A549 (cell line): ENCODE data around the gene ARL6IP5. TPM values are rescaled to one million over a fixed set of nuclear protein-coding genes. Genes with fewer than 3 reads are reported as not detected.
A peak's percentile ranks its signal among the peaks of the same experiment; 100 is the strongest.

Source experiments
- ATAC-seq, 2 experiments: fragments of 200-7000 bp in 1 of 2; fragments of >200 bp in 1 of 2; cut with Nextera tagmentation in 1 of 2; cut with Tn5 transposase in 1 of 2; 3 replicates each; pipeline versions ENCODE4 v1.8.0 to v1.9.1; 2018 to 2020; ENCODE audit warnings: mild to moderate bottlenecking in 1 of 2, moderate library complexity in 1 of 2
- CTCF ChIA-PET: fragments of 300-600 bp; sonication (Branson Sonifier 250); formaldehyde crosslinking; extraction: SDS; loops from one replicate; lab custom pipeline; 2021; ENCODE audit warnings: antibody characterized with exemption, inconsistent platforms; lab: Yijun Ruan, JAX
- POLR2A ChIA-PET: fragments of 350-600 bp; formaldehyde crosslinking; extraction: SDS; loops from one replicate; lab custom pipeline; 2021; ENCODE audit warnings: antibody characterized with exemption, inconsistent platforms; lab: Yijun Ruan, JAX
- DNase-seq, 2 experiments: peaks; one replicate each; pipeline versions ENCODE4 v3.0.0 to v3.0.0-alpha.2; 2011 to 2016; ENCODE audit warnings: low read depth in 1 of 2, low spot score in 1 of 2
- FAIRE-seq: peaks from 2 replicates; lab custom pipeline; 2011; peaks lifted over from hg19 to GRCh38; lab: Jason Lieb, UNC
- H3K27ac ChIP-seq, 2 experiments: fragments of >200 bp; sonication (Bioruptor Twin); formaldehyde crosslinking; 3 replicates each; pipeline ENCODE4 v1.5.1; 2016 to 2017
- H3K4me1 ChIP-seq: fragments of >200 bp; sonication (Bioruptor Twin); formaldehyde crosslinking; 3 replicates; pipeline ENCODE4 v1.6.1; 2016
- H3K4me2 ChIP-seq: fragments of >200 bp; sonication (Bioruptor Twin); formaldehyde crosslinking; 3 replicates; pipeline ENCODE4 v1.6.1; 2016
- H3K4me3 ChIP-seq: fragments of >200 bp; sonication (Bioruptor Twin); formaldehyde crosslinking; 3 replicates; pipeline ENCODE4 v1.5.1; 2016
- H3K9me3 ChIP-seq: fragments of >200 bp; sonication (Bioruptor Twin); formaldehyde crosslinking; 3 replicates; pipeline ENCODE4 v1.6.1; 2016
- CBX2 ChIP-seq: fragments of 200-600 bp; sonication (generic); IDR thresholded peaks from 2 replicates; pipeline ENCODE4 v1.6.1; 2016; ENCODE audit warnings: low read depth, mild to moderate bottlenecking, borderline replicate concordance
- E2F6 ChIP-seq: IDR thresholded peaks from 2 replicates; pipeline ENCODE4 v1.6.1; 2012; ENCODE audit warnings: low read depth, borderline replicate concordance
- EHF ChIP-seq: fragments of 250-450 bp; sonication (Bioruptor Pico); IDR thresholded peaks from 2 replicates; pipeline ENCODE4 v1.5.0; 2020; ENCODE audit warnings: mild to moderate bottlenecking
- EHMT2 ChIP-seq: fragments of 200-600 bp; sonication (generic); IDR thresholded peaks from 2 replicates; pipeline ENCODE4 v1.6.1; 2016; ENCODE audit warnings: antibody characterized with exemption, low read depth, mild to moderate bottlenecking, moderate library complexity
- ELK1 ChIP-seq: fragments of 150-350 bp; IDR thresholded peaks from 2 replicates; pipeline ENCODE4 v1.6.1; 2014; ENCODE audit warnings: low read depth, mild to moderate bottlenecking, low read length
- ESRRA ChIP-seq: fragments of 150-350 bp; IDR thresholded peaks from 2 replicates; pipeline ENCODE4 v1.6.1; 2014; ENCODE audit warnings: mild to moderate bottlenecking, low read length, borderline replicate concordance
- FOSB ChIP-seq: fragments of 250-450 bp; sonication (Bioruptor Pico); IDR thresholded peaks from 2 replicates; pipeline ENCODE4 v1.5.0; 2020; ENCODE audit warnings: mild to moderate bottlenecking, moderate library complexity
- FOXS1 ChIP-seq: fragments of 250-450 bp; sonication (Bioruptor Pico); IDR thresholded peaks from 2 replicates; pipeline ENCODE4 v1.5.0; 2020; ENCODE audit warnings: mild to moderate bottlenecking, moderate library complexity
- HDAC2 ChIP-seq: fragments of 200-600 bp; sonication (generic); IDR thresholded peaks from 2 replicates; pipeline ENCODE4 v1.6.1; 2016
- HEYL ChIP-seq: fragments of 250-450 bp; sonication (Bioruptor Pico); IDR thresholded peaks from 2 replicates; pipeline ENCODE4 v1.8.0; 2021; ENCODE audit warnings: mild to moderate bottlenecking, moderate library complexity
- HMGXB4 ChIP-seq: fragments of 250-450 bp; sonication (Bioruptor Pico); IDR thresholded peaks from 2 replicates; pipeline ENCODE4 v1.5.0; 2021; ENCODE audit warnings: mild to moderate bottlenecking, moderate library complexity, borderline replicate concordance
- HOXB5 ChIP-seq: fragments of 250-450 bp; sonication (Bioruptor Pico); IDR thresholded peaks from 2 replicates; pipeline ENCODE4 v1.5.0; 2020; ENCODE audit warnings: mild to moderate bottlenecking, moderate library complexity
- KDM5A ChIP-seq: fragments of 200-600 bp; sonication (generic); IDR thresholded peaks from 2 replicates; pipeline ENCODE4 v1.6.1; 2016; ENCODE audit warnings: antibody characterized with exemption, mild to moderate bottlenecking
- MAFK ChIP-seq: fragments of 450-650 bp; IDR thresholded peaks from 2 replicates; pipeline ENCODE4 v1.6.1; 2014; ENCODE audit not compliant: partially characterized antibody
- MAX ChIP-seq: IDR thresholded peaks from 2 replicates; pipeline ENCODE4 v1.6.1; 2012
- NR3C1 ChIP-seq: fragments of >200 bp; sonication (Bioruptor Twin); formaldehyde crosslinking; IDR thresholded peaks from 3 replicates; pipeline ENCODE4 v1.6.1; 2017
- PHF8 ChIP-seq: fragments of 200-600 bp; sonication (generic); IDR thresholded peaks from 2 replicates; pipeline ENCODE4 v1.6.1; 2016; ENCODE audit warnings: low read depth, mild to moderate bottlenecking, antibody characterized with exemption, moderate library complexity, borderline replicate concordance
- POLR2A ChIP-seq: IDR thresholded peaks from 2 replicates; pipeline ENCODE4 v1.6.1; 2012; ENCODE audit warnings: mild to moderate bottlenecking, low read length
- POLR2AphosphoS2 ChIP-seq: conservative IDR thresholded peaks from 2 replicates; pipeline ENCODE4 v1.6.1; 2012; ENCODE audit warnings: low read length, improper control_type of control experiment, inconsistent platforms
- RCOR1 ChIP-seq: fragments of 150-350 bp; IDR thresholded peaks from 2 replicates; pipeline ENCODE4 v1.6.1; 2014; ENCODE audit warnings: antibody characterized with exemption, low read length, low read depth
- RFX5 ChIP-seq: fragments of 450-650 bp; IDR thresholded peaks from 2 replicates; pipeline ENCODE4 v1.7.1; 2014; ENCODE audit warnings: antibody characterized with exemption, mild to moderate bottlenecking, moderate library complexity
- SMC3 ChIP-seq: fragments of >200 bp; sonication (Bioruptor Twin); formaldehyde crosslinking; IDR thresholded peaks from 3 replicates; pipeline ENCODE4 v1.6.1; 2018; ENCODE audit warnings: inconsistent platforms
- TP53 ChIP-seq: fragments of 250-450 bp; sonication (Bioruptor Pico); IDR thresholded peaks from 2 replicates; pipeline ENCODE4 v1.5.0; 2021; ENCODE audit warnings: mild to moderate bottlenecking, moderate library complexity
- USF2 ChIP-seq: fragments of 450-650 bp; IDR thresholded peaks from 2 replicates; pipeline ENCODE4 v1.6.1; 2014; ENCODE audit warnings: antibody characterized with exemption
- ZC3H11A ChIP-seq: fragments of 450-650 bp; IDR thresholded peaks from 2 replicates; pipeline ENCODE4 v1.6.1; 2014; ENCODE audit warnings: antibody characterized with exemption, mild to moderate bottlenecking
- ZNF302 ChIP-seq: fragments of 250-450 bp; sonication (Bioruptor Pico); IDR thresholded peaks from 2 replicates; pipeline ENCODE4 v1.9.0; 2021; ENCODE audit warnings: inconsistent platforms, mild to moderate bottlenecking, moderate library complexity
- ZSCAN20 ChIP-seq: fragments of 250-450 bp; sonication (Bioruptor Pico); IDR thresholded peaks from 2 replicates; pipeline ENCODE4 v1.8.0; 2022; ENCODE audit warnings: mild to moderate bottlenecking, moderate library complexity
- WGBS: methylation state at CpG from one replicate; pipeline ENCODE4 v1.1.6; 2017; ENCODE audit errors: missing lambda C conversion rate; 5-methylcytosine and 5-hydroxymethylcytosine counted together
- polyA plus RNA-seq, 4 experiments: library from polyadenylated mRNA; depleted of rRNA in 3 of 4; stranded (reverse); fragments of >200 nt; fragmentation: RNase III in 1 of 4; extraction: RNeasy Plus Mini Kit Qiagen cat#74134 plus additional on column Dnase treatment in 1 of 4; gene quantifications; 2 replicates in 3 of 4; 3 replicates in 1 of 4; pipeline ENCODE4 v1.2.3, GENCODE V29; 2011 to 2017

Gene ARL6IP5
- polyA plus RNA-seq, 2 of the 4 experiments (the other 2 are of a cell fraction): 73.8 to 109 TPM

- peaks cover 63% of the 10 kb centered on the region for H3K4me1 ChIP-seq
- no peak overlapping the region for H3K4me3 ChIP-seq
- ATAC-seq (no peak), FAIRE-seq (no peak), DNase-seq (peak in 1 of 2 experiments; percentile 43)
- H3K9me3 ChIP-seq: no peaks in the 10 kb centered on the region
- peak overlapping the region; percentile 95 for H3K4me2 ChIP-seq
- no peak for TF ChIP-seq NR3C1
- TF ChIP-seq ESRRA: no peak
- no peak for TF ChIP-seq FOSB (CRISPR knock-in tag)
- TF ChIP-seq HEYL (CRISPR knock-in tag): no peak
- TF ChIP-seq USF2: no peak
- TF ChIP-seq ZSCAN20 (CRISPR knock-in tag): no peak
- no peak for TF ChIP-seq POLR2AphosphoS2
- TF ChIP-seq ZC3H11A: no peak
- TF ChIP-seq RCOR1: no peak
- no peak for TF ChIP-seq MAX
- no peak for TF ChIP-seq ZNF302 (CRISPR knock-in tag)
- no peak for TF ChIP-seq SMC3
- TF ChIP-seq EHF (CRISPR knock-in tag): no peak
- TF ChIP-seq EHMT2: no peak
- TF ChIP-seq TP53 (CRISPR knock-in tag): no peak
- TF ChIP-seq POLR2A: no peak
- no peak for TF ChIP-seq KDM5A
- no peak for TF ChIP-seq HOXB5 (CRISPR knock-in tag)
- no peak for TF ChIP-seq RFX5
- TF ChIP-seq MAFK: no peak
- ChIA-PET POLR2A (interaction anchor here (2.0 kb wide), 1 partner anchor 30 kb away, joined by 4 read pairs; the partner anchor contains the start of gene TMF1), CTCF (no interaction called here)
- peak overlapping the region; percentile 76 to 96 for H3K27ac ChIP-seq
These were observed 1.9 kb upstream of the ARL6IP5 start for GRCh38 chr3:69082805-69083204.

- POLR2A ChIA-PET: interaction anchor here (1.3 to 1.9 kb wide), 2 partner anchors 33 to 72 kb away, joined by 4 to 7 read pairs; partner anchors contain the start of genes EOGT and TMF1
- CTCF ChIA-PET: interaction anchor here (0.7 kb wide), 1 partner anchor 35 kb away, joined by 3 read pairs; no protein-coding TSS in a partner anchor
- TF ChIP-seq KDM5A (0 out of 2 replicates have a peak, but pooled peaks have one; percentile 12), CBX2 (no peak), E2F6 (0 out of 2 replicates have a peak, but pooled peaks have one; percentile 40), HMGXB4 (no peak), ELK1 (no peak), PHF8 (0 out of 2 replicates have a peak, but pooled peaks have one; percentile 15), HDAC2 (no peak), FOXS1 (CRISPR knock-in tag) (no peak), MAX (0 out of 2 replicates have a peak, but pooled peaks have one; percentile 17)
- Histone ChIP-seq H3K4me3 (peak overlapping the region; percentile 62), H3K27ac (peak overlapping the region; percentile 96), H3K4me1 (peaks cover 76% of the 10 kb centered on the region), H3K9me3 (no peaks in the 10 kb centered on the region), H3K4me2 (peak overlapping the region; percentile 95)
- ATAC-seq (peak; percentile 38 to 42), DNase-seq (no peak), FAIRE-seq (no peak)
- WGBS: 0% methylated on average over 18 of the region's 26 CpGs
These were observed 563 bp downstream of the ARL6IP5 start for GRCh38 chr3:69085168-69085832.
